COLO668 (cell line): ENCODE results near the gene CASP14.
A peak's percentile ranks its signal among the peaks of the same experiment; 100 is the strongest.
"Not testable (repeated sequence)": the region's sequence is repeated elsewhere in the genome, so short reads cannot be mapped to it uniquely, and the experiment has no call there.

Source experiments
- DNase-seq: peaks from one replicate; lab custom pipeline; 2025; ENCODE audit not compliant: unreplicated experiment; lab: John Stamatoyannopoulos, UW

The CASP14 gene

DNA sequence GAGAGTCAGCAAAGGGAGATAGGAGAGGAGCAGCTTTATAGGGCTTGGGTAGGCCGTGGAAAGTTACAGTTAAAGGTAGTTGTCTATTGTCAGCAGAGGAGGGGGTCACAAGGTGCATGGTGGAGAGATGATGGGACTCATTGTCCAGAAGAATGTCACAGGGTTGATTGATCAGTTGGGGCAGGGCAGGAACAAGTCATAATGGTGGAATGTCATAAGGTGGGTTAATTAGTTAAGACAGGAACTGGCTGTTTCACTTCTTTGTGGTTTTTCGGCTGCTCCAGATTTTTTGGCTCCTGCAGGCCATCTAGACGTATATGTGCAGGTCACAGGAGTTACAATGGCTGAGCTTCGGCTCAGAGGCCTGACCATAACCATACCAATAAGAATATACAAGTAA, 21.1 kb downstream of the CASP14 start:
- not testable (repeated sequence) for DNase-seq

- DNase-seq = no peak
Measured at GRCh38 chr19:15072930-15073647, 23.8 kb downstream of the CASP14 start.

GRCh38 chr19:15074371-15074770, 25.1 kb downstream of the CASP14 start:
- no peak for DNase-seq

DNA sequence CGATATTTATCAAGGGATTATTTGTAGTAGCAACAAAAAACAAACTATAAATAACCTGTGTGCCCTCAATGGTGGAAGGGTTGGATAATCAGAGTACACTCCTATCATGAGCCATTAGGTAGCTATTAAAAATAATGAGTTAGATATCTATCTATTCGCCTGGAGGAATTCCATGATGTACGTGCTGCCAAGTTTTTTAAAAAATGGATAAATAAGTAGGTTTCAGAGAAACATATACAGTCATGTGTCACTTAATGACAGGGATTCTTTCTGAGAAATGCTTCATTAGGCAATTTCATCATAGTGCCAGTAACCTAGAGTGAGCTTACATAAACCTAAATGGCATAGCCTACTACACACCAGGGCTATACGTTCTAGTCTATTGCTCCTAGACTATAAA, 26.5 kb downstream of the CASP14 start:
- no peak for DNase-seq

DNA sequence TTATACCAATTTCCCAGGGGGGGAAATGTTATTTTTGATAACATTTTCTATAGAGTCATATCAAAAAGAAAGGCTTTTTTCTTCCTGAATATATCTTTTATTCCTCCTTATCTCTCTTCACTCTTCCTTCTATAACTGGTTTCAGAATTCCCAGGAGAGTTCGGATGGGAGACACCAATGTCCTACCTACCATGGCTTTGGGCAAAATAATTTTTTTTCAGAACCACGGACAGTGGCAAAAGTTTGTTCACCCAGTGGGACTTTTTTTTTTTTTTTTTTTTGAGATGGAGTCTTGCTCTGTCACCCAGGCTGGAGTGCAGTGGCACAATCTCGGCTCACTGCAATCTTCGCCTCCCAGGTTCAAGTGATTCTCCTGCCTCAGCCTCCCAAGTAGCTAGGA, 30.7 kb downstream of the CASP14 start:
- not testable (repeated sequence) for DNase-seq

DNA sequence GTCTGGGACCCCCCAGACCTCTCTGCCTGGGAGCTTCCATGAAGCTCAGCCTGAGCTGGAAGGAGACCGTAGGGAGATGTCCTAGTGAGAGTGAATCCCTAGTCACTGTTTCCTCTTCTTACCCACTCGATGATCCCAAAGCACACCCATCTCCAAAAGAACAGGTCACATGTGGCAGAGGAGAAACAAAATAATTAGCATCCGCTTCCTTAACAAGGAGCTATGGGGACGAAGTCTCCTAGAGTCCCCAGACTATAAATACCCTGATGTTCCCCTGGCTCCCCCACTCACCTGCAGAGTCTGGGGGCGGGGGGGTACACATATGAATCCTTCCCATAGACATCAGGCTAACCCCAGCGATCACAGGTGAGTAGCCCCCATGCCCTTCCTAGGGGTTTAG, 32.6 kb downstream of the CASP14 start, which contains the start of gene OR1I1:
Gene OR1I1 (plus strand): TSS at position 301 of the 400 bp plus-strand sequence. CDS start 4,855 bp downstream, outside the sequence.
- no peak for DNase-seq

DNA sequence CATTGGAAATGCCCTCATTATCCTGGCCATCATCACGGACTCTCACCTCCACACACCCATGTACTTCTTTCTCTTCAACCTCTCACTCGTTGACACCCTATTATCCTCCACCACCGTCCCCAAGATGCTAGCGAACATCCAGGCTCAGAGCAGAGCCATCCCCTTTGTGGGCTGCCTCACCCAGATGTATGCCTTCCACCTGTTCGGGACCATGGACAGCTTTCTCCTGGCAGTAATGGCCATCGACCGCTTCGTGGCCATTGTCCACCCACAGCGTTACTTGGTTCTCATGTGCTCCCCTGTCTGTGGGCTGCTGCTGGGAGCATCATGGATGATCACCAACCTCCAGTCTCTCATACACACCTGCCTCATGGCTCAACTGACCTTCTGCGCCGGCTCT, 37.9 kb downstream of the CASP14 start:
- DNase-seq = no peak

DNA sequence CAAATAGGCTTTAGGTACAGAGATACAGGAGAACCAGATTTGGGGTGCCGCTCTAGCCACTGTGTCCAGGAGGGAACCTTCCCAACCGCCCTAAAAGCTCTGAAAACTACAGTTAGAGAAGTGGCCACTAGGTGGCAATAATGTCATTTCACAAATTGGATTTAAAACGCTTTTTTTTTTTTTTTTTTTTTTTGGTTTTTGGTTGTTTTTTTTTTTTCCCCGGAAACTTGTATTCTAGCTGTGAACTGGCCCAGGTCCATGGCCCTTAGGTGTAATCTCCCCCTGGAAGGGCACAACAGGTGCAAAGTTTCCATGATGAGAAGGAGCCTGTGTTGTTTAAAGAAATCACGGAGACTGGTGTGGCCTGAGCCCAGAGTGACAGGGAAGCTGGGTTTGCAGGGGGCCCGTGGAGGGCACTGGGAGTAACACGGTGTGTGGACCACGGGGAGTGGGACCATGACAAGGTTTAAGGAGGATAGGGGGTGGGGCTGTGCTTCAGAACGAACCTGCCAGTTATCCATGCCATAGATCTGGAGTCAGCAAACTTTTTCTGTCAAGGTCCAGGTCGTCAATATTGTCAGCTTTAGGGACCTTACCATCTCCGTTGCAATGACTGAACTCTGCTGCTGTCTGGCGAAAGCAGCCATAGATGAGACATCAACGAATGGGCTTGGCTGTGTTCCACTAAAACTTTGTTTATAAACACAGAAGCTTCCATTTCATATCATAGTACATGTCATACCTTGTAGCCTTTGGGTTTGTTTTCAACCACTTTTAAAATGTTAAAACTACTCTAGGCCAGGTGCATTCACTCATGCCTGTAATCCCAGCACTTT, 42.9 kb downstream of the CASP14 start:
- peak; percentile 18 for DNase-seq

- no peak for DNase-seq
Measured at GRCh38 chr19:15093001-15093400, 43.7 kb downstream of the CASP14 start.

- DNase-seq = no peak
Measured at GRCh38 chr19:15096223-15096622, 46.9 kb downstream of the CASP14 start.

DNA sequence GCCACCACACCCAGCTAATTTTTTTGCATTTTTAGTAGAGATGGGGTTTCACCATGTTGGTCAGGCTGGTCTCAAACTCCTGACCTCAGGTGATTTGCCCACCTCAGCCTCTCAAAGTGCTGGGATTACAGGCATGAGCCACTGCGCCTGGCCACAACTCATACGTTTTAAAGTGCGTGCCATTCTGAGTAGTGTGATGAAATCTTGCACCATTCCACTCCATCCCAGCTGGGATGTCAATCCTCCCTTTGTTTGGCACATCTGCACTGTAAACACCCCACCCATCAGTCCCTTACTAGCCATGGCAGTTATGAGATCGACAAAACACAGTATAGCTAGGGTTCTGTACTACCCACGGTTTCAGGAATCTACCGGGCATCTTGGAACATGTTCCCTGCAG, 48.7 kb downstream of the CASP14 start:
- not testable (repeated sequence) for DNase-seq

DNA sequence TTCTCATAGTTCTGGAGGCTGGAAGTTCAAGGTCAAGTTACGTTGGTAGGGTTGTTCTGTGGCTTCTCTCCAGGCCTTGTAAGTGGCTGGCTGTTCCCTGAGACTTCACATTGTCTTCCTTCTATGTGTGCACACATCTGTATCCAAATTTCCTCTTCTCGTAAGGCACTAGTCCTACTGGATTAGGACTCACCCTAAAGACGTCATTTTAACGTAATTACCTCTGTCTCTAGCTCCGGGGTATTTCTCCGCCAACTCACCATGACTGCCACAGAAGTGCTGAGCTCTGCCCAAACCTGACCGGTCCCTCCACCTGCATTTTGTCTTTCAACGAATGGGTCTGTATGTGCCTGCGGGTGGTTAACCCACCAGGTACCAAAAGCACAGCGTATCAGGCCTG, 49.2 kb downstream of the CASP14 start:
- no peak for DNase-seq

DNA sequence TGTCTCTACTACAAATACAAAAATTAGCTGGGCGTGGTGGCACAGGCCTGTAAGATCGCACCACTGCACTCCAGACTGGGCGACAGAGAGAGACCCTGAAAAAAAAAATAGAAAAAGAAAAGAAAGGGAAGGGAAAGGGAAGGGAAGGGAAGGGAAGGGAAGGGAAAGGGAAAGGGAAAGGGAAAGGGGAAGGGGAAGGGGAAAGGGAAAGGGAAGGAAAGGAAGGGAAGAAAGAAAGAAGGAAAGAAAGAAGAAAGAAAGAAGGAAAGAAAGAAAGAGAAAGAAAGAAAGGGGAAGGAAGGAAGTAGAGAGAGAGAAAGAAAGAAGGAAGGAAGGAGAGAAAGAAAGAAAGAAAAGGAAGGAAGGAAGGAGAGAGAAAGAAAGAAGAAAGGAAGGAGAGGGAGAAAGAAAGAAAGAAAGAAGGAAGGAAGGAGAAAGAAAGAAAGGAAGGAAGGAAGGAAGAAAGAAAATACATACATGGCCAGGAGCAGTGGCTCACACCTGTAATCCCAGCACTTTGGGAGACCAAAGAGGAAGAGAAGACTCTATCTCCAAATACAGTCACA, 49.8 kb downstream of the CASP14 start:
- DNase-seq = no peak

DNA sequence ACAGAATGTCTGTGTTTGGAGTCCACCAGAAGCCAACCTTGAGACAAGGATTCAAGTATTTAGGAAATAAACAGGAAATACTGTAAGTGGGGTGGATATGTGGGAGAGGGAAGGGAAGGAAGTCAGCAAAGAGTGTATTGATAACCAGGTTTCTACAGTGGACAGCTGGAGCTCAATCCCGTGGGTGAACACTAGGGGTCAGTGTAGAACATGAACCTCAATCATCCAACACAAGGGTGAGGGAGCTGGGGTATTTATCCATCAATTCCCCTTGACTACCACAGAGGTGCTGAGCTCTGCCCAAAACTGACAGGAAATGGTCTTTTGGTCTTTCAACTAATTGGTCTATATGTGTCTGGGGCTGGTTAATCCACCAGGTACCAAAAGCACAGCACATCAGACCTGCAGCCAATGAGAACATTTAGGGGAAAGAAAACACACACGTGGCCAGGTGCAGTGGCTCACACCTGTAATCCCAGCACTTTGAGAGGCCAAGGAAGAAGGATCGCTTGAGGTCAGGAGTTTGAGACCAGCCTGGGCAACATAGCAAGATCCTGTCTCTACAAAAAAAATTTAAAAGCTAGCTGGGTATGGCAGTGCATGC, 52.3 kb downstream of the CASP14 start:
- DNase-seq = peak; percentile 28

DNA sequence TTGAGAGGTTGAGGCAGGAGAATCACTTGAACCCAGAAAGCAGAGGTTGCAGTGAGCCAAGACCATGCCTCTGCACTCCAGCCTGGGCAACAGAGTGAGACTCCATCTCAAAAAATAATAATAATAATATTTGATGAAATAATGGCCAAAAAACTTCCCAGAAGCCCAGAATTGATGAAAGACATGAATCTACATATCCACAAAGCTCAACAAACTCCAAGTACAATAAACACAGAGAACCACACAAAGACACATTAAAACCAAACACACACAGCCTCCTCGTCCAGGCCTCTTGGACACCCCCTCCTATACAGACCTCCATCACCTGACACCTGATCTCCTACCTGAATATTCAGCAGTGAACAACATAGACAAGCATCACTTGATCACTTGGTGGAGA, 54.7 kb downstream of the CASP14 start:
- no peak for DNase-seq

- no peak for DNase-seq
Measured at GRCh38 chr19:15104411-15104810, 55.1 kb downstream of the CASP14 start.

- no peak for DNase-seq
Measured at GRCh38 chr19:15105044-15105443, 55.8 kb downstream of the CASP14 start.

GRCh38 chr19:15107061-15108010, 58.1 kb downstream of the CASP14 start, which contains the start of gene SYDE1:
Gene SYDE1 (plus strand): TSS chr19:15107401. CDS start chr19:15107434, 33 bp downstream.
- DNase-seq = no peak
